Measurements from ENCODE around the gene GSG1L. TPM values are rescaled to one million over a fixed set of nuclear protein-coding genes. Genes with fewer than 3 reads are reported as not detected.

Gene GSG1L
- total and polyA plus RNA-seq, 4 donors = not detected

DNA sequence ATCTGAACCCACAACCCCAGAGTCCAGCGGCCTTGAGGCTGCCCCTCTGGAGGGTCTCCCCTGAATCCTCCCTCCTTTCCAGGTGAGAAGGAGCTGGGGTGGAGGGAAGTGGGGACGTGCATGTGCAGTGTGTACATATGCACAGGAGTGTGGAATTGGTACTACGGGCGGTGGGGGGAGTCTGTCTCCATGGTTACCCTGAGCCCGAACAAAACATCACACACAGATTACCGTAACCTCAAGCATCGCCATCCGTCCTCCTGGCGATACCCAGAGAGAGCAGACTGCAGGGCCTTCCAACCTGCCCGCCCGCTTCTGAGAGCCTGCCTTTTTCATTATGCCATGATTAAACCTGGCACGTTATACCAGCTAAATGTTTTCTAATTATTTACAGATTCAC lies 25.1 kb downstream of the GSG1L start:
- no peak overlapping the region for H3K4me3 ChIP-seq (ENCODE audit: low read depth in 1 of 3, low read length in 3 of 3)
- no peak overlapping the region for H3K27ac ChIP-seq (ENCODE audit: low read depth in 1 of 2, low read length in 2 of 2)
- no peak overlapping the region for H3K9ac ChIP-seq (ENCODE audit: low read depth in 1 of 2, low read length in 2 of 2)
- H3K36me3 ChIP-seq (ENCODE audit: control insufficient read depth in 4 of 4, insufficient read depth in 3 of 4, low read depth in 1 of 4, low read length in 3 of 4) = no peaks in the 10 kb centered on the region
- no peak for DNase-seq (ENCODE audit: low spot score)
- H3K27me3 ChIP-seq (ENCODE audit: control insufficient read depth in 4 of 4, insufficient read depth in 4 of 4, low read length in 3 of 4) = peaks cover 0 to 3% (median 1%) of the 10 kb centered on the region in 4 donors
- 78% methylated on average over 12 of the region's 12 CpGs for WGBS
- no peaks in the 10 kb centered on the region for H3K4me1 ChIP-seq (ENCODE audit: control insufficient read depth in 4 of 4, insufficient read depth in 4 of 4, low read length in 3 of 4)
- TF ChIP-seq EGR1 (IDR thresholded peaks at IDR 0.05; ENCODE audit: low read depth in 2 of 2) (no peak), GABPA (IDR thresholded peaks at IDR 0.05 in 1 of 2, conservative IDR thresholded peaks at IDR 0.05 in 1 of 2) (no peak), SP1 (IDR thresholded peaks at IDR 0.05) (no peak), MAX (IDR thresholded peaks at IDR 0.05) (no peak), HNF4G (IDR thresholded peaks at IDR 0.05) (no peak), FOXA2 (IDR thresholded peaks at IDR 0.05) (no peak), YY1 (IDR thresholded peaks at IDR 0.05) (no peak), TAF1 (conservative IDR thresholded peaks at IDR 0.05) (no peak), NR2F2 (IDR thresholded peaks at IDR 0.05) (no peak), HNF4A (conservative IDR thresholded peaks at IDR 0.05) (no peak), JUND (IDR thresholded peaks at IDR 0.05) (no peak)
- TF ChIP-seq, protein P1, sequence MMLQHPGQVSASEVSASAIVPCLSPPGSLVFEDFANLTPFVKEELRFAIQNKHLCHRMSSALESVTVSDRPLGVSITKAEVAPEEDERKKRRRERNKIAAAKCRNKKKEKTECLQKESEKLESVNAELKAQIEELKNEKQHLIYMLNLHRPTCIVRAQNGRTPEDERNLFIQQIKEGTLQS (IDR thresholded peaks at IDR 0.05) = no peak
- TF ChIP-seq, protein P2, sequence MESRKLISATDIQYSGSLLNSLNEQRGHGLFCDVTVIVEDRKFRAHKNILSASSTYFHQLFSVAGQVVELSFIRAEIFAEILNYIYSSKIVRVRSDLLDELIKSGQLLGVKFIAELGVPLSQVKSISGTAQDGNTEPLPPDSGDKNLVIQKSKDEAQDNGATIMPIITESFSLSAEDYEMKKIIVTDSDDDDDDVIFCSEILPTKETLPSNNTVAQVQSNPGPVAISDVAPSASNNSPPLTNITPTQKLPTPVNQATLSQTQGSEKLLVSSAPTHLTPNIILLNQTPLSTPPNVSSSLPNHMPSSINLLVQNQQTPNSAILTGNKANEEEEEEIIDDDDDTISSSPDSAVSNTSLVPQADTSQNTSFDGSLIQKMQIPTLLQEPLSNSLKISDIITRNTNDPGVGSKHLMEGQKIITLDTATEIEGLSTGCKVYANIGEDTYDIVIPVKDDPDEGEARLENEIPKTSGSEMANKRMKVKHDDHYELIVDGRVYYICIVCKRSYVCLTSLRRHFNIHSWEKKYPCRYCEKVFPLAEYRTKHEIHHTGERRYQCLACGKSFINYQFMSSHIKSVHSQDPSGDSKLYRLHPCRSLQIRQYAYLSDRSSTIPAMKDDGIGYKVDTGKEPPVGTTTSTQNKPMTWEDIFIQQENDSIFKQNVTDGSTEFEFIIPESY (IDR thresholded peaks at IDR 0.05) = no peak
- TF ChIP-seq, protein P3, sequence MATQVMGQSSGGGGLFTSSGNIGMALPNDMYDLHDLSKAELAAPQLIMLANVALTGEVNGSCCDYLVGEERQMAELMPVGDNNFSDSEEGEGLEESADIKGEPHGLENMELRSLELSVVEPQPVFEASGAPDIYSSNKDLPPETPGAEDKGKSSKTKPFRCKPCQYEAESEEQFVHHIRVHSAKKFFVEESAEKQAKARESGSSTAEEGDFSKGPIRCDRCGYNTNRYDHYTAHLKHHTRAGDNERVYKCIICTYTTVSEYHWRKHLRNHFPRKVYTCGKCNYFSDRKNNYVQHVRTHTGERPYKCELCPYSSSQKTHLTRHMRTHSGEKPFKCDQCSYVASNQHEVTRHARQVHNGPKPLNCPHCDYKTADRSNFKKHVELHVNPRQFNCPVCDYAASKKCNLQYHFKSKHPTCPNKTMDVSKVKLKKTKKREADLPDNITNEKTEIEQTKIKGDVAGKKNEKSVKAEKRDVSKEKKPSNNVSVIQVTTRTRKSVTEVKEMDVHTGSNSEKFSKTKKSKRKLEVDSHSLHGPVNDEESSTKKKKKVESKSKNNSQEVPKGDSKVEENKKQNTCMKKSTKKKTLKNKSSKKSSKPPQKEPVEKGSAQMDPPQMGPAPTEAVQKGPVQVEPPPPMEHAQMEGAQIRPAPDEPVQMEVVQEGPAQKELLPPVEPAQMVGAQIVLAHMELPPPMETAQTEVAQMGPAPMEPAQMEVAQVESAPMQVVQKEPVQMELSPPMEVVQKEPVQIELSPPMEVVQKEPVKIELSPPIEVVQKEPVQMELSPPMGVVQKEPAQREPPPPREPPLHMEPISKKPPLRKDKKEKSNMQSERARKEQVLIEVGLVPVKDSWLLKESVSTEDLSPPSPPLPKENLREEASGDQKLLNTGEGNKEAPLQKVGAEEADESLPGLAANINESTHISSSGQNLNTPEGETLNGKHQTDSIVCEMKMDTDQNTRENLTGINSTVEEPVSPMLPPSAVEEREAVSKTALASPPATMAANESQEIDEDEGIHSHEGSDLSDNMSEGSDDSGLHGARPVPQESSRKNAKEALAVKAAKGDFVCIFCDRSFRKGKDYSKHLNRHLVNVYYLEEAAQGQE (IDR thresholded peaks at IDR 0.05) = no peak
- H3K9me3 ChIP-seq (ENCODE audit: control insufficient read depth in 4 of 4, low read length in 3 of 4) = no peaks in the 10 kb centered on the region

DNA sequence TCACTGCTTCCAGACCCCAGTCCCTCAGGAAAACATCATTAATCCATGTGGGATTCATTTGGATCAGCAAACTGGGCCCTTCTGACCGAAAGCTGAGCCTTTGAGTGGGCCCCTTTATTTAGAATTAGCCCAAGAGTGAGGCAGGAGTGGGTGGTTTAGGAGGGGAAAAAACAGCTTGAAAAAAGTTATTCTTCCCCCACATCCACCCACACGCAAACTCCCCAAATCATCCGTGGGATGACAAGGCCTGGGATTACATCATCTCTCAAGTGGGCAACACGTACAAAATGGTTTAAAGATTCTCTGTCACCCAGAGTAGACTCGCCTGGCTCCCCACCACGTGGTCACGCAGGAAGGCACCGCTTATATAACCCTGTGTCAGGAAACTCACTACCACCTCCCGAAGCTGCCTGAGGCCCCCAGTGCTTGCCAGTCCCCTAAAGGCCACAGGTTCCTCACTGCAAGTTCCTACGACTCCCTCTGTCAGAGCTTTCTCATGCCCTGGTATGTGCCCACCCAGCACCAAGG lies 27.6 kb downstream of the GSG1L start:
- H3K9me3 ChIP-seq (ENCODE audit: control insufficient read depth in 4 of 4, low read length in 3 of 4) = no peaks in the 10 kb centered on the region
- peaks cover 0 to 3% (median 1%) of the 10 kb centered on the region in 4 donors for H3K27me3 ChIP-seq (ENCODE audit: control insufficient read depth in 4 of 4, insufficient read depth in 4 of 4, low read length in 3 of 4)
- H3K9ac ChIP-seq (ENCODE audit: low read depth in 1 of 2, low read length in 2 of 2) = no peak overlapping the region
- H3K4me3 ChIP-seq (ENCODE audit: low read depth in 1 of 3, low read length in 3 of 3) = no peak overlapping the region
- H3K36me3 ChIP-seq (ENCODE audit: control insufficient read depth in 4 of 4, insufficient read depth in 3 of 4, low read depth in 1 of 4, low read length in 3 of 4) = no peaks in the 10 kb centered on the region
- no peaks in the 10 kb centered on the region for H3K4me1 ChIP-seq (ENCODE audit: control insufficient read depth in 4 of 4, insufficient read depth in 4 of 4, low read length in 3 of 4)
- 68% methylated on average over 10 of the region's 10 CpGs for WGBS
- no peak overlapping the region for H3K27ac ChIP-seq (ENCODE audit: low read depth in 1 of 2, low read length in 2 of 2)
- no peak for DNase-seq (ENCODE audit: low spot score)
- TF ChIP-seq GABPA (IDR thresholded peaks at IDR 0.05 in 1 of 2, conservative IDR thresholded peaks at IDR 0.05 in 1 of 2) (no peak), RAD21 (IDR thresholded peaks at IDR 0.05) (no peak), FOXA1 (IDR thresholded peaks at IDR 0.05) (no peak), HNF4A (conservative IDR thresholded peaks at IDR 0.05) (no peak), JUND (IDR thresholded peaks at IDR 0.05) (no peak), HNF4G (IDR thresholded peaks at IDR 0.05) (no peak), FOXA2 (IDR thresholded peaks at IDR 0.05) (no peak), YY1 (IDR thresholded peaks at IDR 0.05) (no peak), TAF1 (conservative IDR thresholded peaks at IDR 0.05) (no peak), NR2F2 (IDR thresholded peaks at IDR 0.05) (no peak), CTCF (IDR thresholded peaks at IDR 0.05; ENCODE audit: low read depth, low read length, missing input control) (no peak)
- TF ChIP-seq, protein P2 (IDR thresholded peaks at IDR 0.05) = no peak
- TF ChIP-seq, protein P3 (IDR thresholded peaks at IDR 0.05) = no peak
- TF ChIP-seq, protein P1 (IDR thresholded peaks at IDR 0.05) = no peak
